Prostate gland (tissue), 1 donor: Measurements from ENCODE around the gene HNF4A.

Experiments used
- POLR2A ChIP-seq: fragments of 450-650 bp; IDR thresholded peaks from one replicate; pipeline ENCODE4 v1.6.1; 2016; ENCODE audit warnings: antibody characterized with exemption, mild to moderate bottlenecking
- POLR2AphosphoS5 ChIP-seq: sonication (generic); formaldehyde crosslinking; IDR thresholded peaks from one replicate; pipeline ENCODE4 v1.6.1; 2017; ENCODE audit warnings: antibody characterized with exemption

DNA sequence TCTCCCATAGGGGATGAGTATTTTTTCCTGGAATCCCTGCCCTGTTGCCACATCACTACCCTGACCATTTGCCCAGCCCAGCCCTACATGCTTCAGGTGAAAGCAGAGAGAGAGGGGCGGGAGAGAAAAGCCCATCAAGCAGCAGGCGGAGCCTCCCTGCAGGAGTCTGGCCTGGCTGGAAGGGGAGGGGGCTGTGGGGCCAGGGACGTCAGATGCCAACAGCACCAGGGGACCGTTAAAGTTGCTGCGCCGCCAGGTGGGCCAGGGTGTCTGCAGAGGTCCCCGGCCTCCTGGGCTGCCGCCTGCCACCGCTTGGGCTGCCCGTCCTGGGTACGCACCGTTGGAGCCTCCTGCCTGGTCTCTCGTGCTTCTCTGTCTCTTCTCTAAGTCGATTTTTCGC lies 19.4 kb upstream of the HNF4A start:
- no peak for TF ChIP-seq POLR2A
- TF ChIP-seq POLR2AphosphoS5: no peak
